Measurements from ENCODE around the gene SEMA3A.

GRCh38 chr7:84083846-84084245 is 110.7 kb downstream of the SEMA3A start:
- no peak for TF ChIP-seq EZH2 (IDR thresholded peaks at IDR 0.05; ENCODE audit: low read length, missing control alignments)
- no peak for TF ChIP-seq CTCF (conservative IDR thresholded peaks at IDR 0.05 in 1 of 2, IDR thresholded peaks at IDR 0.05 in 1 of 2; ENCODE audit: low read depth in 1 of 2, low read length in 2 of 2)
